ENCODE data around the gene ST14.

DNA sequence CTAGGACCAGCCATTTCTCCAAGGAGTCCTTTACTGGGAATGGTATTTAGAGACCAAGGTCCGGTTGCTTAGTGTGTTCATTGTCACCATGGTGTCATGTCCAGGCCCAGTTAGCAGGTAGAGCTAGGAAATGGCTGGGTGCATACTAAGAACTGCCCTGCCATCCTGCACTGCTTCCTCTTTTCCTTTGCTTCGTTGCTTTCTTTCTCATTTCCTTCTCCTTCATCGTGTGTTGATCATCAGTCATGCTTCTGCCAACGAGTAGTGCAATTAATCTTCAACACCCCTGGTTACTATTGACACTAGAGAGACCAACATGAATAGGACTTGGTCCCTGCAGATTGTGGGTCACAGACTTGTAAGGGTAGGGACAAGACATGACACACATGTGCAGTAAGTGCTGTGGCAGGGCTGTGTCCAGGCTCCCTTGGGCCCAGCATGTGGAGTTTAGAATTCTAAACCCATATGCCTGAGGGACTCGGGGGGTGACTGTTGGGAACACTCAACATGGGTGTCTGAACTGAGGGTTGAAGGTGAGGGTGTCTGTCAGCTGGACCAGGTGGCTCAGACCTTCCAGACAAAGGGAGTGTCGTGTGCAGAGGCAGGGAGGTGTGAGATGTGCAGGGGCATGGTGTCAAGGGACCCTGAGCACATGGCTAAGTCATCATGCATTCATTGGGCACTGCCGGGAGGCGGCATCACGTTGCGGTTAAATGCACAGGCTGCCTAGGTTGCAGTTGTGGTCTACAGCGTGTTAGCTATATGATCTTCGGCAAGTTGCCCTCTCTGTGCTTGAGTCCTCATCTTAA, 42.6 kb downstream of the ST14 start:
- TF ChIP-seq ZNF274 (IDR thresholded peaks at IDR 0.05; ENCODE audit: low read depth, low read length) (no peak), YY1 (IDR thresholded peaks at IDR 0.05; ENCODE audit: insufficient read depth, insufficient read length) (no peak), SUZ12 (IDR thresholded peaks at IDR 0.05; ENCODE audit: extremely low read depth, insufficient read depth, insufficient read length) (no peak)

Measured in NT2/D1 (cell line).